ENCODE data around the gene PLCH1.

DNA sequence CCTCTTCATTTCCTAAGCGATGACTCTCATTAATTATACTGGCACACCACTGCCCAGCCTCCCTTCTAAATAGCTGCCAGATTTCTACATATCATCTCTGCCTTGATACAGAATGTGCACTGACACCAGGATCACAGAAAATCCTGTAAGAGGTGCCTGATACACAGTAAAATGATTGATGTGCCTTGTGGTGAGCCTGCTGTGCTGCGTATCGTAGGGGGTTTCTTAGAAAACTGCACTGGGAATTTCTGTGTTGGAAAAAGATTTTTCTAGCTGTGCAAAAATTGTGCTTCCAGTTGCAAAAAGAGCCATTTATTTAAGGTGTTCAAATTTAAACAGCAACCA lies 3.0 kb upstream of the PLCH1 start:
- TF ChIP-seq, protein P1, sequence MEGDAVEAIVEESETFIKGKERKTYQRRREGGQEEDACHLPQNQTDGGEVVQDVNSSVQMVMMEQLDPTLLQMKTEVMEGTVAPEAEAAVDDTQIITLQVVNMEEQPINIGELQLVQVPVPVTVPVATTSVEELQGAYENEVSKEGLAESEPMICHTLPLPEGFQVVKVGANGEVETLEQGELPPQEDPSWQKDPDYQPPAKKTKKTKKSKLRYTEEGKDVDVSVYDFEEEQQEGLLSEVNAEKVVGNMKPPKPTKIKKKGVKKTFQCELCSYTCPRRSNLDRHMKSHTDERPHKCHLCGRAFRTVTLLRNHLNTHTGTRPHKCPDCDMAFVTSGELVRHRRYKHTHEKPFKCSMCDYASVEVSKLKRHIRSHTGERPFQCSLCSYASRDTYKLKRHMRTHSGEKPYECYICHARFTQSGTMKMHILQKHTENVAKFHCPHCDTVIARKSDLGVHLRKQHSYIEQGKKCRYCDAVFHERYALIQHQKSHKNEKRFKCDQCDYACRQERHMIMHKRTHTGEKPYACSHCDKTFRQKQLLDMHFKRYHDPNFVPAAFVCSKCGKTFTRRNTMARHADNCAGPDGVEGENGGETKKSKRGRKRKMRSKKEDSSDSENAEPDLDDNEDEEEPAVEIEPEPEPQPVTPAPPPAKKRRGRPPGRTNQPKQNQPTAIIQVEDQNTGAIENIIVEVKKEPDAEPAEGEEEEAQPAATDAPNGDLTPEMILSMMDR (IDR thresholded peaks at IDR 0.05; ENCODE audit: low read depth, low read length, missing input control): no peak
- no peak for TF ChIP-seq HNF4G (IDR thresholded peaks at IDR 0.05)
- no peak for TF ChIP-seq RAD21 (IDR thresholded peaks at IDR 0.05)
- TF ChIP-seq, protein P2, sequence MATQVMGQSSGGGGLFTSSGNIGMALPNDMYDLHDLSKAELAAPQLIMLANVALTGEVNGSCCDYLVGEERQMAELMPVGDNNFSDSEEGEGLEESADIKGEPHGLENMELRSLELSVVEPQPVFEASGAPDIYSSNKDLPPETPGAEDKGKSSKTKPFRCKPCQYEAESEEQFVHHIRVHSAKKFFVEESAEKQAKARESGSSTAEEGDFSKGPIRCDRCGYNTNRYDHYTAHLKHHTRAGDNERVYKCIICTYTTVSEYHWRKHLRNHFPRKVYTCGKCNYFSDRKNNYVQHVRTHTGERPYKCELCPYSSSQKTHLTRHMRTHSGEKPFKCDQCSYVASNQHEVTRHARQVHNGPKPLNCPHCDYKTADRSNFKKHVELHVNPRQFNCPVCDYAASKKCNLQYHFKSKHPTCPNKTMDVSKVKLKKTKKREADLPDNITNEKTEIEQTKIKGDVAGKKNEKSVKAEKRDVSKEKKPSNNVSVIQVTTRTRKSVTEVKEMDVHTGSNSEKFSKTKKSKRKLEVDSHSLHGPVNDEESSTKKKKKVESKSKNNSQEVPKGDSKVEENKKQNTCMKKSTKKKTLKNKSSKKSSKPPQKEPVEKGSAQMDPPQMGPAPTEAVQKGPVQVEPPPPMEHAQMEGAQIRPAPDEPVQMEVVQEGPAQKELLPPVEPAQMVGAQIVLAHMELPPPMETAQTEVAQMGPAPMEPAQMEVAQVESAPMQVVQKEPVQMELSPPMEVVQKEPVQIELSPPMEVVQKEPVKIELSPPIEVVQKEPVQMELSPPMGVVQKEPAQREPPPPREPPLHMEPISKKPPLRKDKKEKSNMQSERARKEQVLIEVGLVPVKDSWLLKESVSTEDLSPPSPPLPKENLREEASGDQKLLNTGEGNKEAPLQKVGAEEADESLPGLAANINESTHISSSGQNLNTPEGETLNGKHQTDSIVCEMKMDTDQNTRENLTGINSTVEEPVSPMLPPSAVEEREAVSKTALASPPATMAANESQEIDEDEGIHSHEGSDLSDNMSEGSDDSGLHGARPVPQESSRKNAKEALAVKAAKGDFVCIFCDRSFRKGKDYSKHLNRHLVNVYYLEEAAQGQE (IDR thresholded peaks at IDR 0.05): no peak
